ENCODE measurements around the gene KCNC2. TPM values are rescaled to one million over a fixed set of nuclear protein-coding genes. Genes with fewer than 3 reads are reported as not detected.

Gene KCNC2
- total and polyA plus RNA-seq, 2 donors (not counting 3 experiments of a cell fraction or from before 2014, with no cell fraction given), result not detected

GRCh38 chr12:75011120-75011519, 198.5 kb downstream of the KCNC2 start:
- H3K36me3 ChIP-seq (ENCODE audit: control insufficient read depth in 2 of 2, extremely low read depth in 1 of 2, insufficient read depth in 2 of 2, low read length in 2 of 2), result no peaks in the 10 kb centered on the region
- no peak for DNase-seq (ENCODE audit: low read depth, low spot score)
- no peaks in the 10 kb centered on the region for H3K79me2 ChIP-seq (ENCODE audit: control insufficient read depth, insufficient read depth, low read length)
- no peaks in the 10 kb centered on the region for H3K9me3 ChIP-seq (replicated peaks; ENCODE audit: control insufficient read depth, insufficient read depth, low read length)
- H3K4me1 ChIP-seq (ENCODE audit: control insufficient read depth, extremely low read depth, insufficient read depth, low read length), result no peaks in the 10 kb centered on the region
- TF ChIP-seq FOS (IDR thresholded peaks at IDR 0.05; ENCODE audit: borderline replicate concordance, insufficient read depth, low read length), result no peak
- no peak for TF ChIP-seq MYC (IDR thresholded peaks at IDR 0.05; ENCODE audit: low read depth, low read length)
- TF ChIP-seq JUN (IDR thresholded peaks at IDR 0.05; ENCODE audit: borderline replicate concordance, insufficient read depth, insufficient read length, low read depth), result no peak
- TF ChIP-seq GATA2 (IDR thresholded peaks at IDR 0.05; ENCODE audit: insufficient read depth, insufficient read length, low read depth, low read length), result no peak
- TF ChIP-seq POLR2AphosphoS5 (IDR thresholded peaks at IDR 0.05; ENCODE audit: insufficient read depth, low read depth, low read length), result no peak
- TF ChIP-seq MAX (IDR thresholded peaks at IDR 0.05; ENCODE audit: insufficient read depth, insufficient read length), result no peak
- no peak for TF ChIP-seq CTCF (IDR thresholded peaks at IDR 0.05; ENCODE audit: extremely low read depth in 1 of 2, insufficient read depth in 1 of 2, low read depth in 1 of 2, low read length in 2 of 2)
- TF ChIP-seq POLR2A (IDR thresholded peaks at IDR 0.05; ENCODE audit: low read depth, low read length), result no peak
- TF ChIP-seq EZH2 (IDR thresholded peaks at IDR 0.05; ENCODE audit: borderline replicate concordance, low read depth, low read length, severe bottlenecking), result no peak
- ChIA-PET CTCF (no interaction called here), POLR2A (no interaction called here)
- H3K4me2 ChIP-seq (ENCODE audit: insufficient read depth, low read length), result no peak overlapping the region
- no peaks in the 10 kb centered on the region for H3K27me3 ChIP-seq (ENCODE audit: control insufficient read depth in 2 of 2, insufficient read depth in 2 of 2, low read length in 2 of 2)
- no peak overlapping the region for H3K9ac ChIP-seq (replicated peaks; ENCODE audit: extremely low read depth, insufficient read depth, low read length)
- no peaks in the 10 kb centered on the region for H3K9me1 ChIP-seq (replicated peaks; ENCODE audit: control insufficient read depth, extremely low read depth, insufficient read depth, low read length)
- H3K27ac ChIP-seq (ENCODE audit: insufficient read depth, low read depth, low read length), result no peak overlapping the region
- H4K20me1 ChIP-seq (replicated peaks; ENCODE audit: control insufficient read depth, extremely low read depth, insufficient read depth, low read length), result no peaks in the 10 kb centered on the region
- no TSS peak for BruUV-seq (replicated peaks)
- intact Hi-C loops (cut with micrococcal nuclease), result no loop called here
- H3K4me3 ChIP-seq (replicated peaks in 1 of 3; ENCODE audit: insufficient read depth in 1 of 3, low read depth in 1 of 3, low read length in 3 of 3), result no peak overlapping the region
- H2AFZ ChIP-seq (ENCODE audit: low read depth, low read length), result no peak overlapping the region
- dilution Hi-C loops (cut with MboI; ENCODE audit: extremely low pct_ligation_motif_present, low sequenced_read_pairs), result no loop called here
- no peak for FAIRE-seq

Data from endothelial cell of umbilical vein (primary cell).